DMS53 (cell line): ENCODE measurements around the gene RNPEPL1.

ENCODE experiments used
- DNase-seq: peaks from one replicate; lab custom pipeline; 2025; lab: John Stamatoyannopoulos, UW

The RNPEPL1 gene

GRCh38 chr2:240577281-240578109, 9.2 kb downstream of the RNPEPL1 start:
- no peak for DNase-seq

DNA sequence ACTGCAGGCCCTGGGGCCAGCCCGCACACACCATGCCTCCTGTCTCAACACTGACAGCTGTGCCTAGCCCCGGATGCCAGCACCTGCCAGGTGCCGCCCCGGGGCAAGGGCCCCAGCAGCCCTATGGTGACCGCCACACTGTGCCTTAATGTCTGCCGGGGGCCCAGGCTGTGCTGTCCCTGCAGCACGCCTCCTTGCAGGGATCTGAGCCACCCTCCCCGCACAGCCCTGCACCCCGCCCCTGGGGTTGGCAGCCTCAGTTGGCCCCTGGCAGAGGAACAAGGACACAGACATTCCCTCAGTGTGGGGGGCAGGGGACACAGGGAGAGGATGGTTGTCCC, 9.8 kb downstream of the RNPEPL1 start:
- no peak for DNase-seq

DNA sequence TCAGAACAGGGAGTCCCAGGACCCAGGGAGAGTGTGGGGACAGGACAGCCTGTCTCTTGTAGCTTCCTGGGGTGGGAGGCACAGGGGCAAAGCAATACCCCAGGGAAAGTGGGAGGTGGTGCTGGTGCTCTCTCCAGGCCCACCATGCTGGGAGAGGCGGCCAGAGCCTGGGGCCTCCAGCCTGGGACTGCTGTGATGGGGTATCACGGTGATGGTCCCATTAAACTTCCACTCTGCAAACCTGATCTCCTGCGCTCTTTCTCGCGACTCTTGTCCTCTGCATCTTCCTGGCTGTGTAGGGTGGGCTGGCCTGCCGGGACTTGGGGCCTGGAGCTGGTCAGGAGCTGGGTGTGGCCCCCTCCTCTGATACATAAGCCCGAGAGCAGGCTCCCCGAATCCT, 10.2 kb downstream of the RNPEPL1 start:
- DNase-seq = no peak

DNA sequence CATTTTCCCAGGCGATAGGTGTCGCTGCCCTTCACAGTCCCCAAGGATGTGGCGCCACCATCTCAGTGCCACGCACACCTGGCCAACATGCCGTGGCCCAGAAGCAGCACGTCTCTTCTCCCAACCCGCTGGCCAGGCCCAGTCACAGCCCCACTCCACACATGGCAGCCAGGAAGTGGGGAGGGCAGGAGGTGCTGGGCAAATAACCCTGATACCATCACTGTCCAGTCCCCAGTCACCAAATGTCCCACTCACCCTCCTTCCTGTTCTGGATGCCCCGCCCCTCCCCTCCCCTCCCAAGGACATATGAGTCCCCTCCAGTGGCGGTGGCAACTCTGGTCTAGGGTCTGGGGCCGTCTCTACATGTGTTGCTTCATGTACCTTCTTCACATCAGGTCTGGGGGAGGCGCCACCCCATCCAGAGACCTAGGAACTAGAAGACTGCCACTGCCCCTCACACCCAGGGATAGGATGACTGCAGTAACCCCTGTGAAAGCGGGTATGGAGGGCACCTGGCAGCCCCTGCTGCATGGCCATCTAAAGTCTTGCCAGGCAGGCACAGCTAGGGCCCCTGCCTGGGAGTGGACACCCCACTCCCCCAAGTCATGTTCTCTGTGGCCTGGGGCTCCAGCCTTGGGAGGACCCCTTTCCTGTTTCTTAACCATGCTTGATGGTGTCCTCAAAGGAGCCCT, 10.9 kb downstream of the RNPEPL1 start:
- no peak for DNase-seq

- peak; percentile 92 for DNase-seq
Measured at GRCh38 chr2:240579771-240580614, 11.7 kb downstream of the RNPEPL1 start.

DNA sequence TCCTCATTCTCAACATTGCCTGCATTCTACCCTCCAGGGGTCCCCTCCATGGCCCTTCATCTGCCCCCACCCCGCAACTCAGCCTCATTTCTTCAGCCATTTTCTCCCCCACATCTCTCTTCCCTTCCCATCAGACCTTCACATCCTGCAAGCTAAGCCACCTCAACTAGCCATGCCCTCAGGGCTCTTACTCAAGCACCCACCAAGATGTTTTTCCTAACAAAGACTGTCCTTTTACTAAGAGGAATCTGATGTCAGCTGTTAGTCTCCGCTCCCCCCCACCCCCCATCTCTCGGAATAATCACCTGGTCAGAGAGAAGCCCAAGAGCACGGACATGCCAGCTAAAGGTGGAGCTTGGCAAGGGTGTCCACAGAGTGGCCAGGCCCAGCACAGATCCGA, 13.5 kb downstream of the RNPEPL1 start:
- DNase-seq = no peak

DNA sequence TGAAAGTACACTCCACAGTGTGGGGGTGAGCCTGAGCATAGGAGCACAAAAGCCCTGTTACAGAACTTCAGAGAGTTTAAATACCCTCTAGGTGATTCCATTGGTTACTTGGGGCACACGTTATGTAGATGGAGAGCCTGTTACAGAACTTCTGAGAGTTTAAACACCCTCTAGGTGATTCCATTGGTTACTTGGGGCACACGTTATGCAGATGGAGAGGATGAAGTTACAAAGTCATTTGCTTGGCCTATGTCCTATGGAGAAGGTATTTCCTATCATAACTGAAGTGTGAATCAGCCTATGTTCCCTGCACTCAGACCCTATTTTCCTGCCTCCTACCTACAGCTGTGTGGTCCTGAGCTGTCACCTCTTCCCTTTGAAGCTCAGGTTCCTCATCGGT, 14.5 kb downstream of the RNPEPL1 start:
- no peak for DNase-seq

DNA sequence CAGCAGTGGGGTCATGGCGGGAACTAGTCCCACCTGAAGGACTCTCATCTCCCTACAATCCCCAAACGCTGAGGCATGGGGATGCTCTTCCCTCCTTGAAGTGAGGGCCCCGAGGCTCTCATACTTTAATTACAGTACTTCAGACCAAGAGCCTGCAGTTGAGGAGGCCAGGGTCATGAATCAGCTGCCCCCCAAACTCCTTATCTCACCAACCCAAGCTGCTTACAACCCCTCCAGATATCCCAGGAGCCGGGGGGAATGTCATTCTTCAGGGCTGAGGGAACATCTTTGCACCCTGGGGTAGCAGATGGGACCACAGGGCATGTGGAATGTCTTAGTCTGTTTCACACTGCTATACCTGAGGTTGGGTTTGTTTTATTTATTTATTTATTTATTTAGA, 15.5 kb downstream of the RNPEPL1 start:
- DNase-seq = no peak

DNA sequence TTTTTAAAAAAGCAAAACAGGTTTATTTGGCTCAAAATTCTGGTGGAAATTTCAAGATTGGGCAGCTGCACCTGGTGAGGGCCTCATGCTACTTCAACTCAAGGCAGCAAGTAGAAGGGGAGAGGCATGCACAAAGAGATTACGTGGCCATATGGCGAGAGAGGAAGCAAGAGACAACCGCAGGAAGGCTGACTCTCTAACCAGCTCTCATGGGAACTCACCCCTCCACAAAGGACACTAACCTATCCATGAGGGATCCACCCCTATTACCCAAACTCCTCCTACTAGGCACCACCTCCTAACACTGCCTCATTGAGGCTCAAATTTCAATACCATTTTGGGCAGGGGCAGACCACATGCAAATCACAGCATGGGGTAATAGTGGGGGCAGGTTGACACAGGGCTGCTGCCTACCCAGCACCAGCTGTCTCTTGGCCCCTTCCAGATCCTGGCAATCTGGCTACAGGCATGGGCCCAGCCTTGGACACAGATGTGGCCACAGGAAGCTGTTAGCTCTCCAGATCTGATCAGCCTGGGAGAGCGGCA, 16.3 kb downstream of the RNPEPL1 start:
- no peak for DNase-seq

DNA sequence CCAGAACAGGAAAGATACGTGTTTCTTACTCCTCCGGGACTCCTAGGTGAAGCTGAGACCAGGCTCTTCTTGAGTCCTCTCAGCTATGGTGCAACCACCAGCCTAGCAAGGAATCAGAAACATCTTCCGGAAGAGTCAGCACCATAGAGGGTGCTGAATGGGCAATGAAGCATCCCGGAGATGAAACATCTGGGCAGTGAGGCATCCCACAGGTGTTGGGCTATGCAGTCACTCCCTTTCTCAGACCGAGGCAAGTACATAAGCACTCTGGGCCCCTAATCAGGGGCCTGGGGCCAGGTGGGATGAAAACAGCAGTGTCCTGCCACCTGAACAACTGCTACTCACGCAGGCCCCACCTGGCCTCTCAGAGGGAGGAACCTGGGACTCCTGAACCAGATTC, 16.8 kb downstream of the RNPEPL1 start:
- no peak for DNase-seq

DNA sequence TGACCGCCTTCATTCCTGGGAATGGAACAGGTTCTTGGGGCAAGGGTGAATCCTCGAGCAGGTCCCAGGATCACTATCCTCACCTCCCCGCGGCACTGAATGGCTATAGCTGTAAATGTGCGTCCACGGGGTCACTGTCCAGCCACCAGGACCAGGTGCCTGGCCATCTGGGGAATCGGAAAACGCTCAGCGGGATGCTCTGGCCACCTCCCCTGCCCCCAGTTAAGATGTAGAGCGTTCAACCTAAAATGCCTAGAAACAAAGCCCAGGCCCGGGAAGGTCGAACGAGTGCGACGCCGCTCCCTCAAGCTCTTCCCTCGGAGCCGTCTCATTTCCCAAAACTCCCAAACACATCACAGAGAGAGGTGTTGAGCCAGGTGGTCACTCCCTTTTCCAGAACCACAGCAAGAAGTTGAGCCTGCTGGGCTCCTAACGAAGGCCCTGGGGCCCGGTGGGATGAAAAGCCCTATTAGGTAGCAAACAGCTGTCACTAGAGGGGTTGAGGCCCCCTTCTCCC, 17.5 kb downstream of the RNPEPL1 start:
- DNase-seq = no peak

- peak; percentile 97 for DNase-seq
Measured at GRCh38 chr2:240586198-240586918, 18.1 kb downstream of the RNPEPL1 start, which contains the start of gene CAPN10. Gene CAPN10 (plus strand): TSS chr2:240586734. CDS start chr2:240586912, 178 bp downstream.

- peak; percentile 80 for DNase-seq
Measured at GRCh38 chr2:240586919-240587800, 18.9 kb downstream of the RNPEPL1 start.

GRCh38 chr2:240588006-240588655, 19.8 kb downstream of the RNPEPL1 start:
- no peak for DNase-seq

- no peak for DNase-seq
Measured at GRCh38 chr2:240588669-240589068, 20.4 kb downstream of the RNPEPL1 start.

DNA sequence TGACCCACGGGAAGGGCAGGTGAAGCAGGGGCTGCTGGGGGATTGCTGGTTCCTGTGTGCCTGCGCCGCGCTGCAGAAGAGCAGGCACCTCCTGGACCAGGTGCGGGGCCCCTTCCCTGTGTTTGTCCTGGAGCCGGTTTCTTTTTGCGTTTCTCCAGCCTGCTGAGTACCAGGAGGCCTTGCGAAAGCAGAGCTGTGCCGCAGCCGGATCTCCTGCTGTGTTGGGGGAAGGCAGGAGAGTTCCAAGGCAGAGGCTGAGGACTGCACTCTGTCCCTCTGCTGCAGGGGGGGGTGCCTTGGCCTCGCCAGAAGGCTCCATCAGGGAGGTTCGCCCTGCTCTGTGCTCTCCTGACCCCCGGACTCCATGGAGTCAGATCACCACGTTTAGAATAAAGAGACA, 21.1 kb downstream of the RNPEPL1 start:
- no peak for DNase-seq

DNA sequence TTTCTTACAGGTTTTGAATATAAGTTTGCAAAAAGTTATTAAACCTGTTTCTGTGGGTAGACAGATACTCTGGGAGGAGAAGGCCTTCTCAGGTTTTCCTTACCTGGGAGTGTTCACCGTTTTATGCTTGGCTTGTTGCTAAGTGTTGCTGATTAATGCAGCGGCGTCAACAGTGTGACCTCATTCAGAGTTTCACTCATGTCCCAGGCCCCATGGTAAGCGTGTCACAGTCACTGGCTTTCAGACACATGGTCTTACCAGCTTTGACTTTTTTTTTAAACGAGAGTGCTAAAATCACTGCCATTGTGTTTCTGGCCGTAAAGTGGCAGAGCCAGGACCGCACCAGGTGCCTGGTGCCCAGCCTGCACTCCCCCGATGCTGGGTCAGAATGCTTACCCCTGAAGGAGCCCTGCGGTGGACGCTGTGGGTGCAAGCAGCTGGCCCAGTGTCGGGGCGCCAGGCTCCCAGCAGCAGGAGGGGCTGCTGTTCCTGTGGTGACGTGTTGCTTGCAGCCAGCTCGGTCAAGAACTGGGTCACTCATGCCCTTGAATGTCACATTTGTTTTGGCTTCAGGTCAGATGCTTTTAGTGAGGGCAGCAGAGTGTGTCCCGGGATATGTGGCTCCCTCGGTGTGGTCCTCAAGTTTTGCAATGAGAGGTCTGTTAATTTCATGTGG, 21.7 kb downstream of the RNPEPL1 start:
- no peak for DNase-seq

DNA sequence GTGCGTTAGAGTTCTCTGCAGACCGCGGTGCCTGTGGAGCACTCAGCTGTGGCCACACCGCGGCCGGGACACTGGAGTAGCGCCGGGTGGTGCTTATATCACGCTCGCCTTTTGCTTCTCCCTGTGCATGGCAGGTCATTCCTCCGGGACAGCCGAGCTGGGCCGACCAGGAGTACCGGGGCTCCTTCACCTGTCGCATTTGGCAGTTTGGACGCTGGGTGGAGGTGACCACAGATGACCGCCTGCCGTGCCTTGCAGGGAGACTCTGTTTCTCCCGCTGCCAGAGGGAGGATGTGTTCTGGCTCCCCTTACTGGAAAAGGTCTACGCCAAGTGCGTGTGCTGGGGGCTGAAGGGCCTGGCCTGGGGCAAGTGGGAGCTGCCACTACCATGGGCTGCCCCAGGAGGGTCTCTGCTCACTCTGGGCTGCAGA, 22.4 kb downstream of the RNPEPL1 start:
- no peak for DNase-seq

DNA sequence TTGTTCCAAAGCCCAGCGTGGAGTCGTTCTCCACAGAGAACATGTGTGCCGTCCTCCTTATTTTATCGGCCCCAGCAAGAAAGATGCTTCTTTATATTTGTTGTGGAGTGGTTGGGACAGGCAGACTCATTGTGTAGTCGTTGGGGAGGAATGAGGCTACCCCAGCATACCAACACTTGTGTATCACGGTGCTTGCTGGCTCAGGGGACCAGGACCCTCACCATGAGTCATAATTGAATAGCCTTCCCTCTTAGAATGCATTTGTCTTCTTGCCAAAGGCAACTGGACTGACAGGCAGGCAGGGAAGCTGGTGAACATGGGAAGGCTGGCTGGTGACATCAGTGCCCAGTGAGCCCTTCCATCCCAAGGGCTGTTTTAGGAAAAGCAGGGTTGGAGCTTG, 22.9 kb downstream of the RNPEPL1 start:
- no peak for DNase-seq
